Measurements from ENCODE around the gene DDX51. TPM values are rescaled to one million over a fixed set of nuclear protein-coding genes. Genes with fewer than 3 reads are reported as not detected.

The DDX51 gene
- total RNA-seq, 1 experiment from 2014 or later = 26.7 TPM

GRCh38 chr12:132174015-132174838, 30.1 kb upstream of the DDX51 start:
- ChIA-PET CTCF (no interaction called here), POLR2A (ENCODE audit: unreplicated experiment) (no interaction called here)
- peaks cover 21% of the 10 kb centered on the region for H3K4me1 ChIP-seq (ENCODE audit: insufficient read depth, low read length)
- H4K20me1 ChIP-seq (ENCODE audit: low read length) = no peaks in the 10 kb centered on the region
- DNase-seq (no peak), ATAC-seq (no peak)
- no peaks in the 10 kb centered on the region for H3K36me3 ChIP-seq (ENCODE audit: low read depth, low read length)
- H3K27ac ChIP-seq (ENCODE audit: low read length) = no peak overlapping the region
- no peak overlapping the region for H3K9ac ChIP-seq (ENCODE audit: low read length)
- no peak for TF ChIP-seq EZH2phosphoT487 (IDR thresholded peaks at IDR 0.05; ENCODE audit: borderline replicate concordance, low read length)
- TF ChIP-seq EZH2 (IDR thresholded peaks at IDR 0.05; ENCODE audit: low read length, unreplicated experiment) = no peak
- no peak for TF ChIP-seq CTCF (conservative IDR thresholded peaks at IDR 0.05; ENCODE audit: low read depth, low read length)
- intact Hi-C loops (cut with micrococcal nuclease) = no loop called here
- no peak overlapping the region for H2AFZ ChIP-seq (ENCODE audit: low read length)
- H3K4me2 ChIP-seq (ENCODE audit: low read length) = peak overlapping the region; percentile 54
- no peak overlapping the region for H3K4me3 ChIP-seq (ENCODE audit: low read length)
- no peaks in the 10 kb centered on the region for H3F3A ChIP-seq (ENCODE audit: low read length, unreplicated experiment)
- H3K9me2 ChIP-seq (replicated peaks; ENCODE audit: low read length) = no peaks in the 10 kb centered on the region
- no peaks in the 10 kb centered on the region for H3K79me2 ChIP-seq (ENCODE audit: low read length)
- H3K27me3 ChIP-seq (ENCODE audit: low read length) = peaks cover 30% of the 10 kb centered on the region
- BruUV-seq (replicated peaks) = no TSS peak
- no peaks in the 10 kb centered on the region for H3K9me3 ChIP-seq (ENCODE audit: low read length)

DNA sequence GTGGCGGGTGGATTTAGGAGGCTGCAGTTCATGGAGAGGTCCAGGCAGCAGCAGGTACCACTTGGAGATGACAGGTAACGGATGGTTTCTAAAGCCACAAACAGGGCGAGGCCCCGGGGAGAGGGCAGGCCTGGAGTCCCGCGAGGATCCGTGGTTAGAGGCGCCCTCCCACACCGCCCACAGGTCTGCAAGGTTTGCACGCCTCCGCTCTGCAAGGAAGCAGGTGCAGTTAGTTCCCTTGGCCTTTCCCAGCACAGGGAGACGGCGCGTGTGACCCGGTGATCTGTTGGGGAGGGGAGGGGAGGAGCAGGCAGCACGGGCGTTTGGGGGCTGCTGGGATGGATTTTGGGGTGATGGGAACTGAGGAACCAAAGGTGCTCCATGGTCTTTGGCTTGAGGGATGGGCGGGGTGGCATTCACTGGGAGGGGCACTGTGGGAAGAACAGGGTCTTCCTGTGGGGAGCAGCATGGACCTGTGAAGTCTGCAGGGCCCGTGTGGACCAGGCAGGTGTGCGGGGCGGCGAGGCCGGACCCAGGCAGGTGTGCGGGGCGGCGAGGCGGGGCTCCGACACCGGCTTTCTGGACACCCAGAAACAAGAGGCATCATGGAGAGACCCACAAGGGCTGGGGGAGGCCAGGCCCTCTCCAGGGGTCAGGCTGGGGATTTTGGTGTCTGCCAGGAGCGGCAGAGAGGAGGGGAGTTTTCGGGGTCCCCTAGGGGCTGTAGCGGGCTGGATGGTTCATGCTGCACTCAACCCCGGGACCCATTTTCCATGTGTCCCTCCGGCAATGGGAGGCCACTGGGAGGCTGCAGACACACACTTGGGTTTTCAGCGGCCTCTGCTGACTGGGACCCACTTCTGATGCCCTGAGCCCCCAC, 29.3 kb upstream of the DDX51 start:
- no peaks in the 10 kb centered on the region for H3K36me3 ChIP-seq (ENCODE audit: low read depth, low read length)
- H3K9me2 ChIP-seq (replicated peaks; ENCODE audit: low read length) = no peaks in the 10 kb centered on the region
- BruUV-seq (replicated peaks) = no TSS peak
- no peak overlapping the region for H3K9ac ChIP-seq (ENCODE audit: low read length)
- no peaks in the 10 kb centered on the region for H4K20me1 ChIP-seq (ENCODE audit: low read length)
- H3K27me3 ChIP-seq (ENCODE audit: low read length) = peaks cover 30% of the 10 kb centered on the region
- ChIA-PET CTCF (no interaction called here), POLR2A (ENCODE audit: unreplicated experiment) (no interaction called here)
- H3K4me1 ChIP-seq (ENCODE audit: insufficient read depth, low read length) = peaks cover 14% of the 10 kb centered on the region
- intact Hi-C loops (cut with micrococcal nuclease) = no loop called here
- H3K4me2 ChIP-seq (ENCODE audit: low read length) = no peak overlapping the region
- H3F3A ChIP-seq (ENCODE audit: low read length, unreplicated experiment) = no peaks in the 10 kb centered on the region
- H3K79me2 ChIP-seq (ENCODE audit: low read length) = no peaks in the 10 kb centered on the region
- ATAC-seq (no peak), DNase-seq (no peak)
- no peaks in the 10 kb centered on the region for H3K9me3 ChIP-seq (ENCODE audit: low read length)
- H3K27ac ChIP-seq (ENCODE audit: low read length) = no peak overlapping the region
- no peak overlapping the region for H3K4me3 ChIP-seq (ENCODE audit: low read length)
- no peak overlapping the region for H2AFZ ChIP-seq (ENCODE audit: low read length)
- TF ChIP-seq CTCF (conservative IDR thresholded peaks at IDR 0.05; ENCODE audit: low read depth, low read length) = no peak

DNA sequence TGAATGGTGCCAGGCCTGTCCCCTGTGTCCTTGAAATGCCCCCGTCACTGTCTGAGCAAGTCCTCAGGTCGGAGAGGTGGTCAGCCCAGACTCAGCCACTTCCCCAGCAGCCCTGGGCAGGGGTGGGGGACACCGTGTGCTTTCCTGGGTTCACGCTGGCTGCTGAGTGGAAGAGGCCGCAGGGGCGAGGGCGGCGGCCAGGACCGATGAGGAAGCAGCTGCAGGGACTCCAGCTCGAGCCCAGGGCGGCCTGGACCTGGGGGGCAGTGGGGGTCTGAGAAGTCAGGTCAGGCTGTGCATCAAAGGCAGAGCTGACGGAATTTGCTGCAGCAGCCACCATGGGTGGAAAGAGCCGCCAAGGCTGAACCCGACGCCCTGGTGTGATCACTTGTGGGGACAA, 28.5 kb upstream of the DDX51 start:
- Histone ChIP-seq H3K4me3 (ENCODE audit: low read length) (no peak overlapping the region), H3K9ac (ENCODE audit: low read length) (no peak overlapping the region), H3K27ac (ENCODE audit: low read length) (no peak overlapping the region), H4K20me1 (ENCODE audit: low read length) (no peaks in the 10 kb centered on the region), H3K27me3 (ENCODE audit: low read length) (peaks cover 30% of the 10 kb centered on the region), H3K4me2 (ENCODE audit: low read length) (no peak overlapping the region), H3K9me3 (ENCODE audit: low read length) (no peaks in the 10 kb centered on the region), H3K4me1 (ENCODE audit: insufficient read depth, low read length) (peaks cover 13% of the 10 kb centered on the region), H3K9me2 (replicated peaks; ENCODE audit: low read length) (no peaks in the 10 kb centered on the region), H3F3A (ENCODE audit: low read length, unreplicated experiment) (no peaks in the 10 kb centered on the region), H2AFZ (ENCODE audit: low read length) (no peak overlapping the region), H3K79me2 (ENCODE audit: low read length) (no peaks in the 10 kb centered on the region), H3K36me3 (ENCODE audit: low read depth, low read length) (no peaks in the 10 kb centered on the region)
- ChIA-PET POLR2A (ENCODE audit: unreplicated experiment) (no interaction called here), CTCF (no interaction called here)
- no peak for ATAC-seq
- no peak for TF ChIP-seq EZH2 (IDR thresholded peaks at IDR 0.05; ENCODE audit: low read length, unreplicated experiment)
- no peak for TF ChIP-seq EZH2phosphoT487 (IDR thresholded peaks at IDR 0.05; ENCODE audit: borderline replicate concordance, low read length)
- no peak for TF ChIP-seq CTCF (conservative IDR thresholded peaks at IDR 0.05; ENCODE audit: low read depth, low read length)
- intact Hi-C loops (cut with micrococcal nuclease) = no loop called here
- BruUV-seq (replicated peaks) = no TSS peak
- no peak for DNase-seq

All from PC-3 (cell line).